ENCODE data around the gene DOCK11.

- TF ChIP-seq GTF2I (CRISPR knock-in tag; conservative IDR thresholded peaks at IDR 0.05): no peak
- TF ChIP-seq CTCF (IDR thresholded peaks at IDR 0.05): no peak
- TF ChIP-seq STAT6 (CRISPR knock-in tag; conservative IDR thresholded peaks at IDR 0.05; ENCODE audit: low read depth): no peak
- no peak for TF ChIP-seq AR (CRISPR knock-in tag; IDR thresholded peaks at IDR 0.05)
- TF ChIP-seq ZNF121 (CRISPR knock-in tag; IDR thresholded peaks at IDR 0.05): no peak
- TF ChIP-seq ZNF232 (CRISPR knock-in tag; IDR thresholded peaks at IDR 0.05): no peak
- no peak for TF ChIP-seq USF2 (CRISPR knock-in tag; IDR thresholded peaks at IDR 0.05)
- no peak for TF ChIP-seq ATF3 (CRISPR knock-in tag; conservative IDR thresholded peaks at IDR 0.05)
- TF ChIP-seq TP53 (CRISPR knock-in tag; IDR thresholded peaks at IDR 0.05): no peak
- no peak for TF ChIP-seq NR2C2 (CRISPR knock-in tag; IDR thresholded peaks at IDR 0.05)
- no peak for TF ChIP-seq NFE2L1 (CRISPR knock-in tag; IDR thresholded peaks at IDR 0.05)
- no peak for TF ChIP-seq MAX (CRISPR knock-in tag; IDR thresholded peaks at IDR 0.05)
- TF ChIP-seq ETV6 (CRISPR knock-in tag; IDR thresholded peaks at IDR 0.05): no peak
Observed at GRCh38 chrX:118717678-118718391, 222.2 kb downstream of the DOCK11 start.
